Measurements from ENCODE around the gene NEU3. TPM values are rescaled to one million over a fixed set of nuclear protein-coding genes. Genes with fewer than 3 reads are reported as not detected.

Gene NEU3
- total and polyA plus RNA-seq, 2 of the 13 experiments (the other 11 are each of a cell fraction or from before 2014, with no cell fraction given) = 6.3 to 15.3 TPM

DNA sequence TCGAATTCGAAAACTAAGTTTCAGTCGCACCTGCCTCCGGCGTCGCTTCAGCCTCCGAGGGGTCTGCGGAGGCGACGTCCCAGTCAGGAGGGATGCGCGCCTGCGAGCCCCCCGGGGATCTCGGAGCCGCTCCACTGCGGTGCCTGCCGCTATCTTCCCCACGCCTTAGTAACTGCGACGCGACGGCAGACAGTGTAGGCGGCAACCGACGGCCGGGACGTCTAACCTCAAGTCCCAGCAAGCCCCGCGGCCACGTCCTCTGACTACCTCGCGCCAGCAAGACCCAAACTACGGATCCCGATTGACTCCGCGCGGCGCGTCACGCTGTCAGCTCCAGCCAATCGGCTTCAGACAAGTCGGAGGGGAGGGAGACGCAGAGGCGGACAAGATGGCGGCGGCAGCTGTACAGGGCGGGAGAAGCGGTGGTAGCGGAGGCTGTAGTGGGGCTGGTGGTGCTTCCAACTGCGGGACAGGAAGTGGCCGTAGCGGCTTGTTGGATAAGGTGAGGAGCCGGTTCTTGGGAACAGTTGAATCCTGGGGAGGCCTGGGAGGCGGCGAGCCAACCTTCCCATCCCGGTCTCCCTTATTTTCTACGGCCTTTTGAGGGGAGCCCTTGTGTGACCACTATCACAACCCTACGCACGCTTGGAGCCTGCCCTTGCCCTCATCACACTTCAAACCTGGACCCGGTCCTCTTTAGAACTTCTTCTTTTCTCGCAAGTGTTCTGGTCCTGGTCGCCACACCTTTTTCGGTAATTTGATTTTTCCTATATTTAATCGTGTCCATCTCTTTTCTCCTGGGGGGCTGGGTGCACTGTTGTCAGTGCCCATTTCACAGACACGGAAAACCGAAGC, 39.6 kb upstream of the NEU3 start, which contains the start of the genes SPCS2 and XRRA1 (continued):
- TF ChIP-seq, protein P1, sequence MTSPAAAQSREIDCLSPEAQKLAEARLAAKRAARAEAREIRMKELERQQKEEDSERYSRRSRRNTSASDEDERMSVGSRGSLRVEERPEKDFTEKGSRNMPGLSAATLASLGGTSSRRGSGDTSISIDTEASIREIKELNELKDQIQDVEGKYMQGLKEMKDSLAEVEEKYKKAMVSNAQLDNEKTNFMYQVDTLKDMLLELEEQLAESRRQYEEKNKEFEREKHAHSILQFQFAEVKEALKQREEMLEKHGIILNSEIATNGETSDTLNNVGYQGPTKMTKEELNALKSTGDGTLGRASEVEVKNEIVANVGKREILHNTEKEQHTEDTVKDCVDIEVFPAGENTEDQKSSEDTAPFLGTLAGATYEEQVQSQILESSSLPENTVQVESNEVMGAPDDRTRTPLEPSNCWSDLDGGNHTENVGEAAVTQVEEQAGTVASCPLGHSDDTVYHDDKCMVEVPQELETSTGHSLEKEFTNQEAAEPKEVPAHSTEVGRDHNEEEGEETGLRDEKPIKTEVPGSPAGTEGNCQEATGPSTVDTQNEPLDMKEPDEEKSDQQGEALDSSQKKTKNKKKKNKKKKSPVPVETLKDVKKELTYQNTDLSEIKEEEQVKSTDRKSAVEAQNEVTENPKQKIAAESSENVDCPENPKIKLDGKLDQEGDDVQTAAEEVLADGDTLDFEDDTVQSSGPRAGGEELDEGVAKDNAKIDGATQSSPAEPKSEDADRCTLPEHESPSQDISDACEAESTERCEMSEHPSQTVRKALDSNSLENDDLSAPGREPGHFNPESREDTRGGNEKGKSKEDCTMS (CRISPR knock-in tag; conservative IDR thresholded peaks at IDR 0.05) = no peak
- peak; percentile 88; the same call in 1 of the 2 replicates for TF ChIP-seq MEIS1 (CRISPR knock-in tag; IDR thresholded peaks at IDR 0.05; ENCODE audit: borderline replicate concordance)
- TF ChIP-seq, protein P2, sequence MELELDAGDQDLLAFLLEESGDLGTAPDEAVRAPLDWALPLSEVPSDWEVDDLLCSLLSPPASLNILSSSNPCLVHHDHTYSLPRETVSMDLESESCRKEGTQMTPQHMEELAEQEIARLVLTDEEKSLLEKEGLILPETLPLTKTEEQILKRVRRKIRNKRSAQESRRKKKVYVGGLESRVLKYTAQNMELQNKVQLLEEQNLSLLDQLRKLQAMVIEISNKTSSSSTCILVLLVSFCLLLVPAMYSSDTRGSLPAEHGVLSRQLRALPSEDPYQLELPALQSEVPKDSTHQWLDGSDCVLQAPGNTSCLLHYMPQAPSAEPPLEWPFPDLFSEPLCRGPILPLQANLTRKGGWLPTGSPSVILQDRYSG (CRISPR knock-in tag; IDR thresholded peaks at IDR 0.05) = no peak
- TF ChIP-seq PAWR (CRISPR knock-in tag; IDR thresholded peaks at IDR 0.05; ENCODE audit: borderline replicate concordance) = no peak
- peak; percentile 94 for TF ChIP-seq IRX3 (CRISPR knock-in tag; IDR thresholded peaks at IDR 0.05; ENCODE audit: borderline replicate concordance, low read depth)
- TF ChIP-seq ZNF607 (CRISPR knock-in tag; IDR thresholded peaks at IDR 0.05; ENCODE audit: borderline replicate concordance) = peak; percentile 97
- peak; percentile 93 for TF ChIP-seq MXD4 (CRISPR knock-in tag; IDR thresholded peaks at IDR 0.05)
- TF ChIP-seq, protein P3, sequence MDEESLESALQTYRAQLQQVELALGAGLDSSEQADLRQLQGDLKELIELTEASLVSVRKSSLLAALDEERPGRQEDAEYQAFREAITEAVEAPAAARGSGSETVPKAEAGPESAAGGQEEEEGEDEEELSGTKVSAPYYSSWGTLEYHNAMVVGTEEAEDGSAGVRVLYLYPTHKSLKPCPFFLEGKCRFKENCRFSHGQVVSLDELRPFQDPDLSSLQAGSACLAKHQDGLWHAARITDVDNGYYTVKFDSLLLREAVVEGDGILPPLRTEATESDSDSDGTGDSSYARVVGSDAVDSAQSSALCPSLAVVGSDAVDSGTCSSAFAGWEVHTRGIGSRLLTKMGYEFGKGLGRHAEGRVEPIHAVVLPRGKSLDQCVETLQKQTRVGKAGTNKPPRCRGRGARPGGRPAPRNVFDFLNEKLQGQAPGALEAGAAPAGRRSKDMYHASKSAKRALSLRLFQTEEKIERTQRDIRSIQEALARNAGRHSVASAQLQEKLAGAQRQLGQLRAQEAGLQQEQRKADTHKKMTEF (CRISPR knock-in tag; IDR thresholded peaks at IDR 0.05) = peak; percentile 83; the same call in 1 of the 2 replicates
- 0 out of 2 replicates have a peak, but pooled peaks have one; percentile 70 for TF ChIP-seq ZNF296 (CRISPR knock-in tag; conservative IDR thresholded peaks at IDR 0.05)
- TF ChIP-seq ISX (CRISPR knock-in tag; conservative IDR thresholded peaks at IDR 0.05) = no peak
- TF ChIP-seq ZBTB46 (CRISPR knock-in tag; IDR thresholded peaks at IDR 0.05; ENCODE audit: borderline replicate concordance) = no peak
- TF ChIP-seq E2F5 (CRISPR knock-in tag; conservative IDR thresholded peaks at IDR 0.05) = peak; percentile 81; the same call in 1 of the 2 replicates
- TF ChIP-seq ZNF776 (CRISPR knock-in tag; IDR thresholded peaks at IDR 0.05) = peak; percentile 59; the same call in 1 of the 2 replicates
- TF ChIP-seq GATAD2A (CRISPR knock-in tag; IDR thresholded peaks at IDR 0.05) = peak; percentile 18; the same call in 1 of the 2 replicates
- TF ChIP-seq ZNF205 (CRISPR knock-in tag; IDR thresholded peaks at IDR 0.05) = peak; percentile 37; the same call in 1 of the 2 replicates
- TF ChIP-seq PHF21A (CRISPR knock-in tag; IDR thresholded peaks at IDR 0.05) = peak; percentile 81; the same call in 1 of the 2 replicates
